A549 (cell line): Measurements from ENCODE around the gene DACT3. TPM values are rescaled to one million over a fixed set of nuclear protein-coding genes. Genes with fewer than 3 reads are reported as not detected.

Experiments used
- ATAC-seq, 2 experiments: fragments of 200-7000 bp in 1 of 2; fragments of >200 bp in 1 of 2; cut with Nextera tagmentation in 1 of 2; cut with Tn5 transposase in 1 of 2; 3 replicates each; pipeline versions ENCODE4 v1.8.0 to v1.9.1; 2018 to 2020; ENCODE audit warnings: mild to moderate bottlenecking in 1 of 2, moderate library complexity in 1 of 2
- CTCF ChIA-PET: fragments of 300-600 bp; sonication (Branson Sonifier 250); formaldehyde crosslinking; extraction: SDS; loops from one replicate; lab custom pipeline; 2021; ENCODE audit warnings: antibody characterized with exemption, inconsistent platforms; lab: Yijun Ruan, JAX
- POLR2A ChIA-PET: fragments of 350-600 bp; formaldehyde crosslinking; extraction: SDS; loops from one replicate; lab custom pipeline; 2021; ENCODE audit warnings: antibody characterized with exemption, inconsistent platforms; lab: Yijun Ruan, JAX
- DNase-seq, 2 experiments: peaks; one replicate each; pipeline versions ENCODE4 v3.0.0 to v3.0.0-alpha.2; 2011 to 2016; ENCODE audit warnings: low read depth in 1 of 2, low spot score in 1 of 2
- FAIRE-seq: peaks from 2 replicates; lab custom pipeline; 2011; peaks lifted over from hg19 to GRCh38; lab: Jason Lieb, UNC
- H3K27ac ChIP-seq, 2 experiments: fragments of >200 bp; sonication (Bioruptor Twin); formaldehyde crosslinking; 3 replicates each; pipeline ENCODE4 v1.5.1; 2016 to 2017
- H3K4me1 ChIP-seq: fragments of >200 bp; sonication (Bioruptor Twin); formaldehyde crosslinking; 3 replicates; pipeline ENCODE4 v1.6.1; 2016
- H3K4me2 ChIP-seq: fragments of >200 bp; sonication (Bioruptor Twin); formaldehyde crosslinking; 3 replicates; pipeline ENCODE4 v1.6.1; 2016
- H3K4me3 ChIP-seq: fragments of >200 bp; sonication (Bioruptor Twin); formaldehyde crosslinking; 3 replicates; pipeline ENCODE4 v1.5.1; 2016
- H3K9me3 ChIP-seq: fragments of >200 bp; sonication (Bioruptor Twin); formaldehyde crosslinking; 3 replicates; pipeline ENCODE4 v1.6.1; 2016
- CEBPB ChIP-seq, 2 experiments: fragments of >200 bp in 1 of 2; sonication (Bioruptor Twin) in 1 of 2; formaldehyde crosslinking in 1 of 2; IDR thresholded peaks; 2 replicates each; pipeline ENCODE4 v1.6.1; 2012 to 2016
- CHD2 ChIP-seq: fragments of 150-350 bp; IDR thresholded peaks from 2 replicates; pipeline ENCODE4 v1.6.1; 2014; ENCODE audit warnings: low read length; ENCODE audit not compliant: partially characterized antibody
- CTCF ChIP-seq: fragments of >200 bp; sonication (Bioruptor Twin); formaldehyde crosslinking; IDR thresholded peaks from 3 replicates; pipeline ENCODE4 v1.5.1; 2016
- HDAC2 ChIP-seq: fragments of 200-600 bp; sonication (generic); IDR thresholded peaks from 2 replicates; pipeline ENCODE4 v1.6.1; 2016
- HOXA7 ChIP-seq: fragments of 250-450 bp; sonication (Bioruptor Pico); IDR thresholded peaks from 2 replicates; pipeline ENCODE4 v1.5.0; 2020; ENCODE audit warnings: mild to moderate bottlenecking, moderate library complexity
- KDM5A ChIP-seq: fragments of 200-600 bp; sonication (generic); IDR thresholded peaks from 2 replicates; pipeline ENCODE4 v1.6.1; 2016; ENCODE audit warnings: antibody characterized with exemption, mild to moderate bottlenecking
- MAX ChIP-seq: IDR thresholded peaks from 2 replicates; pipeline ENCODE4 v1.6.1; 2012
- NFE2L2 ChIP-seq: fragments of 150-350 bp; conservative IDR thresholded peaks from 2 replicates; pipeline ENCODE4 v1.6.1; 2014; ENCODE audit warnings: low read length
- RARB ChIP-seq: fragments of 250-450 bp; sonication (Bioruptor Pico); IDR thresholded peaks from 2 replicates; pipeline ENCODE4 v1.8.0; 2021; ENCODE audit warnings: mild to moderate bottlenecking, moderate library complexity
- RCOR1 ChIP-seq: fragments of 150-350 bp; IDR thresholded peaks from 2 replicates; pipeline ENCODE4 v1.6.1; 2014; ENCODE audit warnings: antibody characterized with exemption, low read length, low read depth
- REST ChIP-seq: fragments of 200-600 bp; sonication (generic); IDR thresholded peaks from 2 replicates; pipeline ENCODE4 v1.6.1; 2016; ENCODE audit warnings: antibody characterized with exemption, mild to moderate bottlenecking, moderate library complexity
- TP53 ChIP-seq: fragments of 250-450 bp; sonication (Bioruptor Pico); IDR thresholded peaks from 2 replicates; pipeline ENCODE4 v1.5.0; 2021; ENCODE audit warnings: mild to moderate bottlenecking, moderate library complexity
- ZC3H11A ChIP-seq: fragments of 450-650 bp; IDR thresholded peaks from 2 replicates; pipeline ENCODE4 v1.6.1; 2014; ENCODE audit warnings: antibody characterized with exemption, mild to moderate bottlenecking
- WGBS: methylation state at CpG from one replicate; pipeline ENCODE4 v1.1.6; 2017; ENCODE audit errors: missing lambda C conversion rate; 5-methylcytosine and 5-hydroxymethylcytosine counted together
- polyA plus RNA-seq, 4 experiments: library from polyadenylated mRNA; depleted of rRNA in 3 of 4; stranded (reverse); fragments of >200 nt; fragmentation: RNase III in 1 of 4; extraction: RNeasy Plus Mini Kit Qiagen cat#74134 plus additional on column Dnase treatment in 1 of 4; gene quantifications; 2 replicates in 3 of 4; 3 replicates in 1 of 4; pipeline ENCODE4 v1.2.3, GENCODE V29; 2011 to 2017
- TF ChIP-seq, protein P1 (sequence below): fragments of >200 bp; sonication (Bioruptor Twin); formaldehyde crosslinking; IDR thresholded peaks from 2 replicates; pipeline ENCODE4 v1.6.1; 2016
- TF ChIP-seq, protein P2 (sequence below): fragments of 450-650 bp; IDR thresholded peaks from 2 replicates; pipeline ENCODE4 v1.6.1; 2014; ENCODE audit warnings: antibody characterized with exemption
- TF ChIP-seq, protein P3 (sequence below): fragments of 250-450 bp; sonication (Bioruptor Pico); IDR thresholded peaks from 2 replicates; pipeline ENCODE4 v1.5.0; 2020; ENCODE audit warnings: low read depth, mild to moderate bottlenecking, moderate library complexity

DACT3 gene
- polyA plus RNA-seq, 2 of the 4 experiments (the other 2 are of a cell fraction), result 0.32 to 0.36 TPM

- H3K27ac ChIP-seq, result peak within 1 kb of the TSS; percentile 48 to 66; a peak in 5 of 6 replicates
- H3K4me2 ChIP-seq, result peak within 1 kb of the TSS; percentile 54
- POLR2A ChIA-PET, result no interaction called here
- FAIRE-seq, result no peak
- TF ChIP-seq HOXA7 (CRISPR knock-in tag) (no peak), CTCF (no peak), MAX (no peak), RARB (no peak), CHD2 (no peak), ZC3H11A (no peak)
- TF ChIP-seq, all 56 proteins: peak for 0
- CTCF ChIA-PET, result interaction anchor here (0.7 to 28.7 kb wide), 8 partner anchors 12 to 129 kb away, joined by 3 to 737 read pairs (median 4); partner anchors contain the start of genes CALM3 and DACT3
- no peaks in the 10 kb centered on the region for H3K9me3 ChIP-seq
- whole genome bisulfite sequencing, result 62% methylated on average over 13 of the region's 13 CpGs
- ATAC-seq (peak; percentile 45 to 69; a peak in 5 of 6 replicates), DNase-seq (no peak)
- H3K4me3 ChIP-seq, result no peak within 1 kb of the TSS
- H3K4me1 ChIP-seq, result peaks cover 12% of the 10 kb centered on the region
Observed at GRCh38 chr19:46624958-46625661, 35.9 kb downstream of the DACT3 start, which contains the start of gene PTGIR. PTGIR (minus strand) TSS chr19:46625089; CDS start chr19:46624225, 864 bp downstream.

DNA sequence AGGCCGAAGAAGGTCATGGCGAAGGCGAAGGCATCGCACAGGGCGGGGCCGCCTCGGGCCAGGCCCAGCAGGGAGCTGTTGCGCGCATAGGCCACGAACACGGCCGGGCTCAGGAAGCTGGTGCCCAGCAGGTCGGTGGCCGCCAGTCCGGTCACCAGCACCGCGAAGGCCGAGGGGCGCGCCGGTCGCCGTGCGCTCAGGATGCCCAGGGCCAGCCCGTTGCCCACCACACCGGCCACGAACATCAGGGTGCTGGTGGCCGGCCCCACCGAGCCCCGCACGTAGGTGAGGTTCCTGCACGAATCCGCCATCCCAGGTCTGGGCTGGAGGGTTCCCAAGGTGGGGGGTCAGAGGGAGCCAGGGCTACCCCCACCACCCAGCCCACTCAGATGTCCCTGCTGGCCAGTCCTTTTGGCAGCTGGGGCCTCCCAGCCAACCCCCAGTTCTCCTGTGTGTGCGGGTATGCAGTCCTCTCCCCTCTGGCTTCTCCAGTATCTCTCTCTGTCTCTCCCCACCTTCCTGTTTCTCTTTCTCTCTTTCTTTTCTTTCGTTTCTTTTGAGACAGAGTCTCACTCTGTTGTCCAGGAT, 37.0 kb downstream of the DACT3 start:
- 93% methylated on average over 32 of the region's 35 CpGs for WGBS
- no peak overlapping the region for H3K4me3 ChIP-seq

More for the DNA sequence above, 37.0 kb downstream of the DACT3 start:
- H3K27ac ChIP-seq, result no peak overlapping the region
- no peak for DNase-seq
- no peak overlapping the region for H3K4me2 ChIP-seq
- H3K9me3 ChIP-seq, result no peaks in the 10 kb centered on the region
- peaks cover 12% of the 10 kb centered on the region for H3K4me1 ChIP-seq
- ChIA-PET CTCF (interaction anchor here (0.5 to 34.1 kb wide), 7 partner anchors 0 to 826 kb away, joined by 3 to 737 read pairs (median 5); partner anchors contain the start of genes CALM3, DACT3, GNG8 and PTGIR), POLR2A (no interaction called here)
- FAIRE-seq, result no peak
- no peak for TF ChIP-seq KDM5A
- TF ChIP-seq, protein P1, sequence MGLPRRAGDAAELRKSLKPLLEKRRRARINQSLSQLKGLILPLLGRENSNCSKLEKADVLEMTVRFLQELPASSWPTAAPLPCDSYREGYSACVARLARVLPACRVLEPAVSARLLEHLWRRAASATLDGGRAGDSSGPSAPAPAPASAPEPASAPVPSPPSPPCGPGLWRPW, result no peak
- TF ChIP-seq, protein P2, sequence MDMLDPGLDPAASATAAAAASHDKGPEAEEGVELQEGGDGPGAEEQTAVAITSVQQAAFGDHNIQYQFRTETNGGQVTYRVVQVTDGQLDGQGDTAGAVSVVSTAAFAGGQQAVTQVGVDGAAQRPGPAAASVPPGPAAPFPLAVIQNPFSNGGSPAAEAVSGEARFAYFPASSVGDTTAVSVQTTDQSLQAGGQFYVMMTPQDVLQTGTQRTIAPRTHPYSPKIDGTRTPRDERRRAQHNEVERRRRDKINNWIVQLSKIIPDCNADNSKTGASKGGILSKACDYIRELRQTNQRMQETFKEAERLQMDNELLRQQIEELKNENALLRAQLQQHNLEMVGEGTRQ, result no peak
- no peak for TF ChIP-seq ZC3H11A
- TF ChIP-seq, protein P3, sequence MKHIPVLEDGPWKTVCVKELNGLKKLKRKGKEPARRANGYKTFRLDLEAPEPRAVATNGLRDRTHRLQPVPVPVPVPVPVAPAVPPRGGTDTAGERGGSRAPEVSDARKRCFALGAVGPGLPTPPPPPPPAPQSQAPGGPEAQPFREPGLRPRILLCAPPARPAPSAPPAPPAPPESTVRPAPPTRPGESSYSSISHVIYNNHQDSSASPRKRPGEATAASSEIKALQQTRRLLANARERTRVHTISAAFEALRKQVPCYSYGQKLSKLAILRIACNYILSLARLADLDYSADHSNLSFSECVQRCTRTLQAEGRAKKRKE, result no peak
- TF ChIP-seq TP53 (CRISPR knock-in tag), result no peak
- no peak for TF ChIP-seq CEBPB (IDR thresholded peaks at IDR 0.05)
- no peak for TF ChIP-seq NFE2L2
- TF ChIP-seq REST, result no peak
- TF ChIP-seq HDAC2, result no peak
- TF ChIP-seq RARB, result no peak
- TF ChIP-seq RCOR1, result no peak
- ATAC-seq, result no peak
